KMS-11 (cell line): ENCODE results near the gene LHX6.

ENCODE experiments used
- H2AFZ ChIP-seq: fragments of 200-600 bp; sonication (generic); 2 replicates; pipeline ENCODE4 v1.6.1; 2016; ENCODE audit warnings: antibody characterized with exemption, mixed run types, low read depth
- H3K27ac ChIP-seq: fragments of 200-600 bp; sonication (generic); 2 replicates; pipeline ENCODE4 v1.6.1; 2016; ENCODE audit warnings: mild to moderate bottlenecking, mixed run types
- H3K27me3 ChIP-seq: fragments of 200-600 bp; sonication (generic); 2 replicates; pipeline ENCODE4 v1.6.1; 2017; ENCODE audit warnings: mild to moderate bottlenecking, low read depth, mixed run types, moderate library complexity; ENCODE audit not compliant: insufficient read depth
- H3K36me3 ChIP-seq: fragments of 200-600 bp; sonication (generic); 2 replicates; pipeline ENCODE4 v1.6.1; 2017; ENCODE audit warnings: mild to moderate bottlenecking, mixed run types; ENCODE audit not compliant: insufficient read depth
- H3K4me1 ChIP-seq: fragments of 200-600 bp; sonication (generic); 2 replicates; pipeline ENCODE4 v1.6.1; 2016; ENCODE audit warnings: mild to moderate bottlenecking, low read depth, mixed run types; ENCODE audit not compliant: poor library complexity, severe bottlenecking
- H3K4me2 ChIP-seq: fragments of 200-600 bp; sonication (generic); 2 replicates; pipeline ENCODE4 v1.7.0; 2016; ENCODE audit warnings: mild to moderate bottlenecking, mixed run types
- H3K4me3 ChIP-seq: fragments of 200-600 bp; sonication (generic); IDR thresholded peaks from 2 replicates; pipeline ENCODE4 v1.6.1; 2017; ENCODE audit warnings: low read depth, low read length, mixed read lengths; ENCODE audit not compliant: insufficient read depth
- H3K79me2 ChIP-seq: fragments of 200-600 bp; sonication (generic); 2 replicates; pipeline ENCODE4 v1.6.1; 2016; ENCODE audit warnings: low read depth, mixed run types; ENCODE audit not compliant: insufficient read depth
- H3K9ac ChIP-seq: fragments of 200-600 bp; sonication (generic); 2 replicates; pipeline ENCODE4 v1.6.1; 2016; ENCODE audit warnings: mild to moderate bottlenecking, mixed run types
- H4K20me1 ChIP-seq: fragments of 200-600 bp; sonication (generic); 2 replicates; pipeline ENCODE4 v1.6.1; 2016; ENCODE audit warnings: mild to moderate bottlenecking, mixed run types; ENCODE audit not compliant: insufficient read depth
- TF ChIP-seq, protein P1 (sequence below): fragments of 200-600 bp; sonication (generic); conservative IDR thresholded peaks from 2 replicates; pipeline ENCODE4 v1.6.1; 2017; ENCODE audit warnings: low read depth, mild to moderate bottlenecking, antibody characterized with exemption, low read length, moderate library complexity, mixed read lengths

Gene LHX6

DNA sequence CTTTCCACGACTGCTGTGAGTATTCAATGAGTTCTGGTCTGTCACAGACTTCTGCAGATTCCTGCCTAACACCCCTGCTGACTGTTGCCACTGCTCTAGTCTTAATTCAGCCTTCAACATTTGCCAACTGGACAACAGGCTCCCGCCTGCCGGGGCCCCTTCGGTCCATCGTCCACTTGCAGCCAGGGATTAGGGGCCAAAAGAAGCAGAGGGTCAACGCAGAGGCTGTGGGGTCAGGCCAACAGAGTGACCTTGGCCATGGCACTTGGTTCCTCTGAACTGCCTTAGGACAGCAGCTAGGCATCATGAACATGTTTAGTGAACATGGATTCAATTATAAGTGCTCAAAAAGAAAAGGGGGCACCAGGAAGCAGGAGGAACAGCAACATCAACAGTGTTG, 40.4 kb downstream of the LHX6 start:
- no peak overlapping the region for H2AFZ ChIP-seq
- H3K4me2 ChIP-seq, result no peak overlapping the region
- H3K9ac ChIP-seq, result no peak overlapping the region
- no peaks in the 10 kb centered on the region for H4K20me1 ChIP-seq
- no peaks in the 10 kb centered on the region for H3K79me2 ChIP-seq
- TF ChIP-seq, protein P1, sequence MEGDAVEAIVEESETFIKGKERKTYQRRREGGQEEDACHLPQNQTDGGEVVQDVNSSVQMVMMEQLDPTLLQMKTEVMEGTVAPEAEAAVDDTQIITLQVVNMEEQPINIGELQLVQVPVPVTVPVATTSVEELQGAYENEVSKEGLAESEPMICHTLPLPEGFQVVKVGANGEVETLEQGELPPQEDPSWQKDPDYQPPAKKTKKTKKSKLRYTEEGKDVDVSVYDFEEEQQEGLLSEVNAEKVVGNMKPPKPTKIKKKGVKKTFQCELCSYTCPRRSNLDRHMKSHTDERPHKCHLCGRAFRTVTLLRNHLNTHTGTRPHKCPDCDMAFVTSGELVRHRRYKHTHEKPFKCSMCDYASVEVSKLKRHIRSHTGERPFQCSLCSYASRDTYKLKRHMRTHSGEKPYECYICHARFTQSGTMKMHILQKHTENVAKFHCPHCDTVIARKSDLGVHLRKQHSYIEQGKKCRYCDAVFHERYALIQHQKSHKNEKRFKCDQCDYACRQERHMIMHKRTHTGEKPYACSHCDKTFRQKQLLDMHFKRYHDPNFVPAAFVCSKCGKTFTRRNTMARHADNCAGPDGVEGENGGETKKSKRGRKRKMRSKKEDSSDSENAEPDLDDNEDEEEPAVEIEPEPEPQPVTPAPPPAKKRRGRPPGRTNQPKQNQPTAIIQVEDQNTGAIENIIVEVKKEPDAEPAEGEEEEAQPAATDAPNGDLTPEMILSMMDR, result no peak
- no peak overlapping the region for H3K4me3 ChIP-seq
- no peaks in the 10 kb centered on the region for H3K4me1 ChIP-seq
- no peaks in the 10 kb centered on the region for H3K27me3 ChIP-seq
- no peak overlapping the region for H3K27ac ChIP-seq
- H3K36me3 ChIP-seq, result no peaks in the 10 kb centered on the region

- Histone ChIP-seq H3K4me2 (no peak overlapping the region), H3K27me3 (no peaks in the 10 kb centered on the region), H3K79me2 (no peaks in the 10 kb centered on the region), H4K20me1 (no peaks in the 10 kb centered on the region), H3K4me1 (no peaks in the 10 kb centered on the region), H3K36me3 (no peaks in the 10 kb centered on the region), H3K27ac (no peak overlapping the region), H3K9ac (no peak overlapping the region), H3K4me3 (no peak overlapping the region), H2AFZ (no peak overlapping the region)
- TF ChIP-seq, protein P1, result no peak
Measured at GRCh38 chr9:122186777-122187470, 41.8 kb downstream of the LHX6 start.

DNA sequence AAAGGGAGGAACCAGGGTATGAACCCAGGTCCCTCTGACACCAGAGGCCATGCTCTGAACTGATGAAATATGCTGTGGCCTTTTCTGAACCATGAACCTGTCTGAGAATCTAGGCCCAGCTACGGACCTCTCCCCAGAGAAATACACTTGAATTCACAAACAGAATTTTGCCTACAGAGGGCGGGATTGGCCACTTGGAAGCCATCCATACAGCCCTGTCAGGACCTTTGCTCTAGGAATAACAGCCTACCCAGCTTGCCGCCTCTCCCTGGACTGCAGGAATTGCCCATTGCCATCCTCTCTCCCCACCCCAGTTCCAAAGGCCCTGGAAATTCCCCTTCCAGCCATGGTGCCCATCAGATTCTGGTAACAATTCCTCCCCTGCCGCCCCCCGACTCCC, 42.5 kb downstream of the LHX6 start:
- H4K20me1 ChIP-seq, result no peaks in the 10 kb centered on the region
- no peak overlapping the region for H3K9ac ChIP-seq
- H2AFZ ChIP-seq, result no peak overlapping the region
- no peak overlapping the region for H3K4me2 ChIP-seq
- no peaks in the 10 kb centered on the region for H3K27me3 ChIP-seq
- H3K79me2 ChIP-seq, result no peaks in the 10 kb centered on the region
- H3K27ac ChIP-seq, result no peak overlapping the region
- TF ChIP-seq, protein P1, result no peak
- H3K4me1 ChIP-seq, result no peaks in the 10 kb centered on the region
- no peaks in the 10 kb centered on the region for H3K36me3 ChIP-seq
- H3K4me3 ChIP-seq, result no peak overlapping the region

- no peaks in the 10 kb centered on the region for H3K79me2 ChIP-seq
- H4K20me1 ChIP-seq, result no peaks in the 10 kb centered on the region
- H3K9ac ChIP-seq, result no peak overlapping the region
- no peaks in the 10 kb centered on the region for H3K4me1 ChIP-seq
- H3K27me3 ChIP-seq, result no peaks in the 10 kb centered on the region
- H3K36me3 ChIP-seq, result no peaks in the 10 kb centered on the region
- no peak overlapping the region for H3K27ac ChIP-seq
- H3K4me2 ChIP-seq, result no peak overlapping the region
- no peak overlapping the region for H2AFZ ChIP-seq
- TF ChIP-seq, protein P1, result no peak
- no peak overlapping the region for H3K4me3 ChIP-seq
Measured at GRCh38 chr9:122184551-122184950, 44.2 kb downstream of the LHX6 start.
